OCI-LY7 (cell line): ENCODE data around the gene SMPD4.
"Not testable (repeated sequence)": the region's sequence is repeated elsewhere in the genome, so short reads cannot be mapped to it uniquely, and the experiment has no call there.

ENCODE experiments used
- EZH2phosphoT487 ChIP-seq: fragments of 200-600 bp; sonication (generic); IDR thresholded peaks from 2 replicates; pipeline ENCODE4 v1.6.1; 2018; ENCODE audit warnings: low read depth, borderline replicate concordance, mild to moderate bottlenecking, mixed run types, antibody characterized with exemption, low read length, moderate library complexity, mixed read lengths
- TF ChIP-seq, protein P1 (sequence below): fragments of 200-600 bp; sonication (generic); conservative IDR thresholded peaks from 2 replicates; pipeline ENCODE4 v1.5.1; 2014; ENCODE audit warnings: mild to moderate bottlenecking, antibody characterized with exemption, low read length, moderate library complexity, mixed read lengths

DNA sequence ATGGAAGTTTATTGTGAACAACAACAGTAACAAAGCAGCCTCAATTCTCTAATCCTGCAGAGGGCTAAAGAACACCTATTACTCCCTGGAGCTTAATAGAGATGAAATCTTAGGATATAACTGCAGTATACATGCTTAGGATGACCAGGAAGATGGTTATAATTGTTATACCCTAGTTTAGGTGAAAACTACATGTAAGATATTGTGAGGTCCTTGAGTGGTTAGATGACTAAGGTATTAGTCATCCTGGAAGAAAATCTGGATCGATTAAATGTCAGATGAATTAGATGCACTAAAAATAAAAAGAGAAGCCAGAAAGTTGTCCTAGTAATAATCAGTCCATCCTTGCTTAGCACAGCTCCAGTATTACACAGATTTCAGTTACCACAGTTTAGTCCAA is 39.1 kb upstream of the SMPD4 start:
- TF ChIP-seq, protein P1, sequence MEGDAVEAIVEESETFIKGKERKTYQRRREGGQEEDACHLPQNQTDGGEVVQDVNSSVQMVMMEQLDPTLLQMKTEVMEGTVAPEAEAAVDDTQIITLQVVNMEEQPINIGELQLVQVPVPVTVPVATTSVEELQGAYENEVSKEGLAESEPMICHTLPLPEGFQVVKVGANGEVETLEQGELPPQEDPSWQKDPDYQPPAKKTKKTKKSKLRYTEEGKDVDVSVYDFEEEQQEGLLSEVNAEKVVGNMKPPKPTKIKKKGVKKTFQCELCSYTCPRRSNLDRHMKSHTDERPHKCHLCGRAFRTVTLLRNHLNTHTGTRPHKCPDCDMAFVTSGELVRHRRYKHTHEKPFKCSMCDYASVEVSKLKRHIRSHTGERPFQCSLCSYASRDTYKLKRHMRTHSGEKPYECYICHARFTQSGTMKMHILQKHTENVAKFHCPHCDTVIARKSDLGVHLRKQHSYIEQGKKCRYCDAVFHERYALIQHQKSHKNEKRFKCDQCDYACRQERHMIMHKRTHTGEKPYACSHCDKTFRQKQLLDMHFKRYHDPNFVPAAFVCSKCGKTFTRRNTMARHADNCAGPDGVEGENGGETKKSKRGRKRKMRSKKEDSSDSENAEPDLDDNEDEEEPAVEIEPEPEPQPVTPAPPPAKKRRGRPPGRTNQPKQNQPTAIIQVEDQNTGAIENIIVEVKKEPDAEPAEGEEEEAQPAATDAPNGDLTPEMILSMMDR = not testable (repeated sequence)
- TF ChIP-seq EZH2phosphoT487 = not testable (repeated sequence)
